ENCODE results near the gene DOCK7.

Gene DOCK7

GRCh38 chr1:62481681-62482080 is 206.5 kb downstream of the DOCK7 start:
- no peak overlapping the region for H3K27ac Mint-ChIP-seq
- H3K4me1 Mint-ChIP-seq = no peaks in the 10 kb centered on the region
- TF ChIP-seq, protein P1, sequence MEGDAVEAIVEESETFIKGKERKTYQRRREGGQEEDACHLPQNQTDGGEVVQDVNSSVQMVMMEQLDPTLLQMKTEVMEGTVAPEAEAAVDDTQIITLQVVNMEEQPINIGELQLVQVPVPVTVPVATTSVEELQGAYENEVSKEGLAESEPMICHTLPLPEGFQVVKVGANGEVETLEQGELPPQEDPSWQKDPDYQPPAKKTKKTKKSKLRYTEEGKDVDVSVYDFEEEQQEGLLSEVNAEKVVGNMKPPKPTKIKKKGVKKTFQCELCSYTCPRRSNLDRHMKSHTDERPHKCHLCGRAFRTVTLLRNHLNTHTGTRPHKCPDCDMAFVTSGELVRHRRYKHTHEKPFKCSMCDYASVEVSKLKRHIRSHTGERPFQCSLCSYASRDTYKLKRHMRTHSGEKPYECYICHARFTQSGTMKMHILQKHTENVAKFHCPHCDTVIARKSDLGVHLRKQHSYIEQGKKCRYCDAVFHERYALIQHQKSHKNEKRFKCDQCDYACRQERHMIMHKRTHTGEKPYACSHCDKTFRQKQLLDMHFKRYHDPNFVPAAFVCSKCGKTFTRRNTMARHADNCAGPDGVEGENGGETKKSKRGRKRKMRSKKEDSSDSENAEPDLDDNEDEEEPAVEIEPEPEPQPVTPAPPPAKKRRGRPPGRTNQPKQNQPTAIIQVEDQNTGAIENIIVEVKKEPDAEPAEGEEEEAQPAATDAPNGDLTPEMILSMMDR (IDR thresholded peaks at IDR 0.05; ENCODE audit: unreplicated experiment in 3 of 3) = no peak
- no peaks in the 10 kb centered on the region for H3K27me3 Mint-ChIP-seq (ENCODE audit: low read depth)
- H3K9me3 Mint-ChIP-seq = no peaks in the 10 kb centered on the region
- H3K36me3 Mint-ChIP-seq (ENCODE audit: low read depth) = peaks cover 33% of the 10 kb centered on the region
- H3K4me3 Mint-ChIP-seq = no peak overlapping the region

GRCh38 chr1:62476525-62477219 is 211.5 kb downstream of the DOCK7 start:
- no peak overlapping the region for H3K27ac Mint-ChIP-seq
- no peaks in the 10 kb centered on the region for H3K9me3 Mint-ChIP-seq
- H3K4me1 Mint-ChIP-seq = no peaks in the 10 kb centered on the region
- no peaks in the 10 kb centered on the region for H3K27me3 Mint-ChIP-seq (ENCODE audit: low read depth)
- no peak overlapping the region for H3K4me3 Mint-ChIP-seq
- H3K36me3 Mint-ChIP-seq (ENCODE audit: low read depth) = peaks cover 61% of the 10 kb centered on the region
- TF ChIP-seq, protein P1 (IDR thresholded peaks at IDR 0.05; ENCODE audit: unreplicated experiment in 3 of 3) = no peak

GRCh38 chr1:62467092-62467491 is 221.1 kb downstream of the DOCK7 start:
- Mint-ChIP-seq H3K4me3 (no peak overlapping the region), H3K4me1 (no peaks in the 10 kb centered on the region), H3K9me3 (peaks cover 42% of the 10 kb centered on the region), H3K27ac (no peak overlapping the region), H3K36me3 (ENCODE audit: low read depth) (peaks cover 89% of the 10 kb centered on the region), H3K27me3 (ENCODE audit: low read depth) (no peaks in the 10 kb centered on the region)
- TF ChIP-seq, protein P1 (IDR thresholded peaks at IDR 0.05; ENCODE audit: unreplicated experiment in 3 of 3) = no peak

DNA sequence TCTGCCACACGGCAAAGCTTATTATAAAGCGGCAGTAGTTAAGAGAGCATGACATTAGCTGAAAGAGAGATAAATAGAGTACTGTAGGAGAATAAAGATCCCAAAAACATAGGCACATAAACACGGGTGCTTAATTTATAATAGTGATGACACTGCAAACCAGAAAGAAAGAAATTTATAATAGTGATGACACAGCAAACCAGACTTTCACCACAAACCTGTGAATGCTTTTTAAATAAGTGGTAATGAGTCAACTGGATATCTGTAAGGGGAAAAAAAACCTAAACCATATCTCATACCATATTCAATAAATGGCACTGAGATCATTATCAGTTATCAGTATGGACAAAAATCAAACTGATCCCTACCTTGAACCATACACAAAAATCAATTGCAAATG is 225.8 kb downstream of the DOCK7 start:
- TF ChIP-seq, protein P1 (IDR thresholded peaks at IDR 0.05; ENCODE audit: unreplicated experiment in 3 of 3) = no peak
- no peaks in the 10 kb centered on the region for H3K4me1 Mint-ChIP-seq
- H3K27ac Mint-ChIP-seq = no peak overlapping the region
- peaks cover 12% of the 10 kb centered on the region for H3K9me3 Mint-ChIP-seq
- peaks cover 55% of the 10 kb centered on the region for H3K36me3 Mint-ChIP-seq (ENCODE audit: low read depth)
- H3K27me3 Mint-ChIP-seq (ENCODE audit: low read depth) = no peaks in the 10 kb centered on the region
- no peak overlapping the region for H3K4me3 Mint-ChIP-seq

GRCh38 chr1:62457955-62458354 is 230.2 kb downstream of the DOCK7 start:
- no peak overlapping the region for H3K4me3 Mint-ChIP-seq
- H3K4me1 Mint-ChIP-seq = no peaks in the 10 kb centered on the region
- TF ChIP-seq, protein P1 (IDR thresholded peaks at IDR 0.05; ENCODE audit: unreplicated experiment in 3 of 3) = no peak
- no peak overlapping the region for H3K27ac Mint-ChIP-seq
- peaks cover 3% of the 10 kb centered on the region for H3K9me3 Mint-ChIP-seq
- peaks cover 45% of the 10 kb centered on the region for H3K36me3 Mint-ChIP-seq (ENCODE audit: low read depth)
- no peaks in the 10 kb centered on the region for H3K27me3 Mint-ChIP-seq (ENCODE audit: low read depth)

DNA sequence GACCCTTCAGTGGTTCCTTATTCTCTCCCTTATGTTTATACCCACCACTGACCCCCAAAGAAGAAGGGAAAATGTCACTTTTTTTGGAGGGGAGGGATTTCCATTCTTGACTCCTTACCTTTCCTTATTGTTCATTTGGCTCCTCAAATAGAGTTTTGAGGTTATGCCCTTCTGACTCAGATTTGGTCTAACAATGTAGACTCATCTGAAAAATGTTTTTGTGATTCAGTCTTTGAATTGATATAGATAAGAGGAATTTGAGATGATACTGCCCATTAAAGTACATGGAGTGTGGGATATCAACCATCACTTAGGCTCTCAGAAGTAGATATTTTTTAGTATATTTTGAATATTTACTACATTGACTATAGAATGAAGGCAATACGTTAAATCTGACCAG is 235.2 kb downstream of the DOCK7 start:
- H3K9me3 Mint-ChIP-seq = no peaks in the 10 kb centered on the region
- no peak overlapping the region for H3K27ac Mint-ChIP-seq
- no peak overlapping the region for H3K4me3 Mint-ChIP-seq
- TF ChIP-seq, protein P1 (IDR thresholded peaks at IDR 0.05; ENCODE audit: unreplicated experiment in 3 of 3) = no peak
- no peaks in the 10 kb centered on the region for H3K27me3 Mint-ChIP-seq (ENCODE audit: low read depth)
- no peaks in the 10 kb centered on the region for H3K4me1 Mint-ChIP-seq
- peaks cover 73% of the 10 kb centered on the region for H3K36me3 Mint-ChIP-seq (ENCODE audit: low read depth)

Measured in nephron (organoid).